DND-41 (cell line): ENCODE data around the gene NPC2.

Source experiments
- CTCF ChIP-seq: IDR thresholded peaks from 2 replicates; pipeline ENCODE4 v1.5.1; 2012; ENCODE audit warnings: borderline replicate concordance, low read length, moderate library complexity, mild to moderate bottlenecking; ENCODE audit not compliant: poor library complexity, severe bottlenecking; ENCODE audit errors: extremely low read depth
- EZH2 ChIP-seq: IDR thresholded peaks from 3 replicates; pipeline ENCODE4 v1.6.1; 2012; ENCODE audit warnings: borderline replicate concordance, low read depth, mild to moderate bottlenecking, moderate library complexity, low read length, inconsistent platforms; ENCODE audit not compliant: severe bottlenecking

GRCh38 chr14:74504874-74505720 is 12.0 kb upstream of the NPC2 start:
- TF ChIP-seq CTCF (no peak), EZH2 (no peak)
